Activated CD4-positive, alpha-beta T cell treated with anti-CD3 and anti-CD28 coated beads for 36 hours (primary cell): ENCODE data around the gene MLX. TPM values are rescaled to one million over a fixed set of nuclear protein-coding genes. Genes with fewer than 3 reads are reported as not detected.
"Not testable (repeated sequence)": the region's sequence is repeated elsewhere in the genome, so short reads cannot be mapped to it uniquely, and the experiment has no call there.

Source experiments
- ATAC-seq: fragments of 200-7000 bp; cut with Tn5 transposase; one replicate; pipeline ENCODE4 v1.10.0; 2021; ENCODE audit warnings: mild to moderate bottlenecking, moderate library complexity
- CTCF ChIA-PET: fragments of 350-600 bp; sonication (Branson Sonifier 250); formaldehyde crosslinking; loops from one replicate; lab custom pipeline; 2021; ENCODE audit warnings: antibody characterized with exemption; lab: Charles Lee
- POLR2A ChIA-PET: fragments of 350-600 bp; sonication (Branson Sonifier 250); formaldehyde crosslinking; loops from one replicate; lab custom pipeline; 2021; ENCODE audit warnings: antibody characterized with exemption, inconsistent platforms; lab: Charles Lee
- DNase-seq: peaks from one replicate; pipeline ENCODE4 v3.0.0-alpha.2; 2020
- H3K27ac Mint-ChIP-seq: one replicate; pipeline ENCODE4 v1.8.0; 2021; ENCODE audit warnings: mixed read lengths
- H3K27me3 Mint-ChIP-seq: one replicate; pipeline ENCODE4 v1.8.0; 2021; ENCODE audit warnings: mixed read lengths
- H3K36me3 Mint-ChIP-seq: one replicate; pipeline ENCODE4 v1.8.0; 2021; ENCODE audit warnings: low read depth, mixed read lengths
- H3K4me1 Mint-ChIP-seq: one replicate; pipeline ENCODE4 v1.8.0; 2021; ENCODE audit warnings: mixed read lengths
- H3K4me3 Mint-ChIP-seq: one replicate; pipeline ENCODE4 v1.8.0; 2021; ENCODE audit warnings: mild to moderate bottlenecking, moderate library complexity, mixed read lengths
- H3K9me3 Mint-ChIP-seq: one replicate; pipeline ENCODE4 v1.8.0; 2021; ENCODE audit warnings: low read depth, mixed read lengths
- intact Hi-C, 2 experiments: fragments of 100-400 bp; cut with DNase I in 1 of 2; cut with micrococcal nuclease in 1 of 2; formaldehyde crosslinking; loops; one replicate each; pipeline versions ENCODE4 v1.14.2 to v1.15.1; 2022 to 2024; cut with DNase I, micrococcal nuclease
- total RNA-seq, 2 experiments: library from RNA; stranded (reverse); gene quantifications; one replicate each; pipeline ENCODE4 v1.2.3, GENCODE V29; 2021

Gene MLX
- total RNA-seq, 2 experiments from 2014 or later = 38.7 to 40.7 TPM

- peak; percentile 87 for ATAC-seq
- POLR2A ChIA-PET = interaction anchor here (0.6 to 1.3 kb wide), 2 partner anchors 12 to 36 kb away, joined by 3 to 6 read pairs; no protein-coding TSS in a partner anchor
Measured at GRCh38 chr17:42536048-42536371, 30.9 kb upstream of the MLX start, which contains the start of gene NAGLU. Gene NAGLU (plus strand): TSS chr17:42536241. CDS start chr17:42536273, 32 bp downstream.

GRCh38 chr17:42536372-42537155 is 30.3 kb upstream of the MLX start:
- intact Hi-C loops = loop anchor here (1.0 to 5.0 kb wide), 5 partner anchors 18 to 519 kb away; partner anchors contain the start of genes COASY (in 1 of the 2), DNAJC7 (in 1 of the 2) and PSMC3IP (in 1 of the 2)
- DNase-seq (peak; percentile 87), ATAC-seq (peak; percentile 76)
- POLR2A ChIA-PET = interaction anchor here (1.3 kb wide), 1 partner anchor 11 kb away, joined by 3 read pairs; no protein-coding TSS in a partner anchor
- Mint-ChIP-seq H3K27ac (peak overlapping the region; percentile 83), H3K9me3 (no peaks in the 10 kb centered on the region), H3K4me3 (peak overlapping the region; percentile 86), H3K27me3 (no peaks in the 10 kb centered on the region), H3K36me3 (peaks cover 16% of the 10 kb centered on the region), H3K4me1 (peaks cover 32% of the 10 kb centered on the region)
- CTCF ChIA-PET = interaction anchor here (0.5 to 1.8 kb wide), 7 partner anchors 12 to 606 kb away, joined by 3 to 8 read pairs (median 4); partner anchors contain the start of genes GHDC and ODAD4

More at GRCh38 chr17:42536048-42536371, 30.9 kb upstream of the MLX start, which contains the start of gene NAGLU:
- peak within 1 kb of the TSS; percentile 86 for H3K4me3 Mint-ChIP-seq
- no peaks in the 10 kb centered on the region for H3K9me3 Mint-ChIP-seq
- peaks cover 12% of the 10 kb centered on the region for H3K36me3 Mint-ChIP-seq
- CTCF ChIA-PET = interaction anchor here (0.5 to 1.8 kb wide), 9 partner anchors 12 to 605 kb away, joined by 3 to 8 read pairs (median 4); partner anchors contain the start of genes GHDC and ODAD4
- peaks cover 30% of the 10 kb centered on the region for H3K4me1 Mint-ChIP-seq
- intact Hi-C loops = loop anchor here (1.0 to 5.0 kb wide), 5 partner anchors 18 to 519 kb away; partner anchors contain the start of genes COASY (in 1 of the 2), DNAJC7 (in 1 of the 2) and PSMC3IP (in 1 of the 2)
- no peaks in the 10 kb centered on the region for H3K27me3 Mint-ChIP-seq
- peak within 1 kb of the TSS; percentile 90 for H3K27ac Mint-ChIP-seq
- peak; percentile 92 for DNase-seq

- H3K9me3 Mint-ChIP-seq = no peaks in the 10 kb centered on the region
- DNase-seq = no peak
- H3K36me3 Mint-ChIP-seq = peaks cover 17% of the 10 kb centered on the region
- peak overlapping the region; percentile 75 for H3K4me3 Mint-ChIP-seq
- CTCF ChIA-PET = interaction anchor here (1.1 kb wide), 1 partner anchor 19 kb away, joined by 4 read pairs; no protein-coding TSS in a partner anchor
- POLR2A ChIA-PET = interaction anchor here (1.2 kb wide), 1 partner anchor 11 kb away, joined by 7 read pairs; no protein-coding TSS in a partner anchor
- no peak for ATAC-seq
- H3K27me3 Mint-ChIP-seq = no peaks in the 10 kb centered on the region
- intact Hi-C loops = loop anchor here in 1 of 2 experiments (5.0 kb wide), 1 partner anchor 520 kb away; the partner anchor contains the start of gene DNAJC7
- peak overlapping the region; percentile 83 for H3K27ac Mint-ChIP-seq
- peaks cover 30% of the 10 kb centered on the region for H3K4me1 Mint-ChIP-seq
Measured at GRCh38 chr17:42537156-42537805, 29.6 kb upstream of the MLX start.

GRCh38 chr17:42537826-42538451 is 29.0 kb upstream of the MLX start:
- intact Hi-C loops = loop anchor here in 1 of 2 experiments (5.0 kb wide), 1 partner anchor 521 kb away; the partner anchor contains the start of gene DNAJC7
- DNase-seq (no peak), ATAC-seq (no peak)
- Mint-ChIP-seq H3K4me1 (peaks cover 30% of the 10 kb centered on the region), H3K9me3 (no peaks in the 10 kb centered on the region), H3K27ac (peak overlapping the region; percentile 8), H3K27me3 (no peaks in the 10 kb centered on the region), H3K4me3 (peak overlapping the region; percentile 20), H3K36me3 (peaks cover 17% of the 10 kb centered on the region)
- ChIA-PET POLR2A (interaction anchor here (1.2 kb wide), 1 partner anchor 10 kb away, joined by 7 read pairs; no protein-coding TSS in a partner anchor), CTCF (interaction anchor here (0.7 kb wide), 1 partner anchor 14 kb away, joined by 3 read pairs; no protein-coding TSS in a partner anchor)

GRCh38 chr17:42538482-42538881 is 28.4 kb upstream of the MLX start:
- Mint-ChIP-seq H3K4me3 (no peak overlapping the region), H3K9me3 (no peaks in the 10 kb centered on the region), H3K4me1 (peaks cover 30% of the 10 kb centered on the region), H3K27me3 (no peaks in the 10 kb centered on the region), H3K36me3 (peaks cover 17% of the 10 kb centered on the region), H3K27ac (no peak overlapping the region)
- CTCF ChIA-PET = interaction anchor here (0.6 to 1.1 kb wide), 3 partner anchors 11 to 230 kb away, joined by 3 to 4 read pairs (median 3); no protein-coding TSS in a partner anchor
- no peak for DNase-seq
- intact Hi-C loops = loop anchor here in 1 of 2 experiments (5.0 kb wide), 1 partner anchor 521 kb away; the partner anchor contains the start of gene DNAJC7
- POLR2A ChIA-PET = no interaction called here
- ATAC-seq = no peak

- H3K9me3 Mint-ChIP-seq, DNase-seq, intact Hi-C loops, ATAC-seq, POLR2A ChIA-PET, H3K27me3 Mint-ChIP-seq, H3K4me3 Mint-ChIP-seq: not testable (repeated sequence)
- CTCF ChIA-PET = interaction anchor here (0.6 to 1.2 kb wide), 7 partner anchors 8 to 610 kb away, joined by 3 to 5 read pairs (median 3); partner anchors contain the start of gene ODAD4
- Mint-ChIP-seq H3K27ac (peak overlapping the region; percentile 55), H3K36me3 (peaks cover 20% of the 10 kb centered on the region), H3K4me1 (peaks cover 25% of the 10 kb centered on the region)
Measured at GRCh38 chr17:42540558-42540957, 26.3 kb upstream of the MLX start.

GRCh38 chr17:42541041-42541833 is 25.7 kb upstream of the MLX start:
- ChIA-PET CTCF (interaction anchor here (0.6 to 1.2 kb wide), 10 partner anchors 9 to 611 kb away, joined by 3 to 5 read pairs (median 3); partner anchors contain the start of gene ODAD4), POLR2A (no interaction called here)
- H3K36me3 Mint-ChIP-seq = peaks cover 20% of the 10 kb centered on the region
- intact Hi-C loops = no loop called here
- H3K27me3 Mint-ChIP-seq = no peaks in the 10 kb centered on the region
- ATAC-seq (peak; percentile 63), DNase-seq (peak; percentile 50)
- no peak overlapping the region for H3K4me3 Mint-ChIP-seq
- no peaks in the 10 kb centered on the region for H3K9me3 Mint-ChIP-seq
- H3K27ac Mint-ChIP-seq = peak overlapping the region; percentile 55
- peaks cover 23% of the 10 kb centered on the region for H3K4me1 Mint-ChIP-seq

GRCh38 chr17:42543190-42544079 is 23.5 kb upstream of the MLX start:
- ATAC-seq (no peak), DNase-seq (no peak)
- intact Hi-C loops = no loop called here
- CTCF ChIA-PET = interaction anchor here (1.3 kb wide), 1 partner anchor 16 kb away, joined by 3 read pairs; no protein-coding TSS in a partner anchor
- peaks cover 15% of the 10 kb centered on the region for H3K4me1 Mint-ChIP-seq
- H3K27ac Mint-ChIP-seq = no peak overlapping the region
- no peak overlapping the region for H3K4me3 Mint-ChIP-seq
- H3K27me3 Mint-ChIP-seq = no peaks in the 10 kb centered on the region
- no peaks in the 10 kb centered on the region for H3K9me3 Mint-ChIP-seq
- POLR2A ChIA-PET = no interaction called here
- H3K36me3 Mint-ChIP-seq = peaks cover 20% of the 10 kb centered on the region

GRCh38 chr17:42544874-42545283 is 22.0 kb upstream of the MLX start:
- ChIA-PET POLR2A (no interaction called here), CTCF (no interaction called here)
- Mint-ChIP-seq H3K4me1 (peaks cover 23% of the 10 kb centered on the region), H3K27ac (no peak overlapping the region), H3K27me3 (no peaks in the 10 kb centered on the region), H3K4me3 (no peak overlapping the region), H3K9me3 (no peaks in the 10 kb centered on the region), H3K36me3 (peaks cover 15% of the 10 kb centered on the region)
- ATAC-seq (no peak), DNase-seq (no peak)
- intact Hi-C loops = no loop called here
